ENCODE results near the gene RTTN. TPM values are rescaled to one million over a fixed set of nuclear protein-coding genes. Genes with fewer than 3 reads are reported as not detected.

RTTN gene
- total RNA-seq, 4 donors from 2014 or later: 10.8 to 58.1 (median 22.4) TPM

- intact Hi-C loops (cut with DNase I; ENCODE audit: low total_unique reads): no loop called here
- no peak for DNase-seq
- Histone ChIP-seq H3K4me1 (no peaks in the 10 kb centered on the region), H3K27ac (no peak overlapping the region), H3K36me3 (peaks cover 0 to 6% of the 10 kb centered on the region in 2 donors), H3K4me3 (no peak overlapping the region), H3K9me3 (no peaks in the 10 kb centered on the region), H3K27me3 (no peaks in the 10 kb centered on the region)
- TF ChIP-seq POLR2A (IDR thresholded peaks at IDR 0.05) (no peak), CTCF (IDR thresholded peaks at IDR 0.05) (no peak)
These were observed 72.5 kb downstream of the RTTN start for GRCh38 chr18:70132999-70133398.

- no peaks in the 10 kb centered on the region for H3K4me1 ChIP-seq
- H3K4me3 ChIP-seq: no peak overlapping the region
- no peak for TF ChIP-seq POLR2A (IDR thresholded peaks at IDR 0.05)
- no peak for TF ChIP-seq CTCF (IDR thresholded peaks at IDR 0.05)
- no peaks in the 10 kb centered on the region for H3K9me3 ChIP-seq
- no peaks in the 10 kb centered on the region for H3K36me3 ChIP-seq
- H3K27me3 ChIP-seq: no peaks in the 10 kb centered on the region
- DNase-seq: no peak
- no peak overlapping the region for H3K27ac ChIP-seq
- intact Hi-C loops (cut with DNase I; ENCODE audit: low total_unique reads): no loop called here
These were observed 77.2 kb downstream of the RTTN start for GRCh38 chr18:70128271-70128670.

- intact Hi-C loops (cut with DNase I; ENCODE audit: low total_unique reads): no loop called here
These were observed 78.1 kb downstream of the RTTN start for GRCh38 chr18:70127359-70127758.

GRCh38 chr18:70126832-70127231 is 78.7 kb downstream of the RTTN start:
- Histone ChIP-seq H3K36me3 (no peaks in the 10 kb centered on the region), H3K27me3 (no peaks in the 10 kb centered on the region), H3K4me3 (no peak overlapping the region), H3K4me1 (no peaks in the 10 kb centered on the region), H3K9me3 (no peaks in the 10 kb centered on the region), H3K27ac (no peak overlapping the region)
- no peak for DNase-seq
- intact Hi-C loops (cut with DNase I; ENCODE audit: low total_unique reads): no loop called here
- TF ChIP-seq CTCF (IDR thresholded peaks at IDR 0.05): no peak

More at GRCh38 chr18:70127359-70127758, 78.1 kb downstream of the RTTN start:
- DNase-seq: no peak
- no peak for TF ChIP-seq POLR2A (IDR thresholded peaks at IDR 0.05)
- TF ChIP-seq CTCF (IDR thresholded peaks at IDR 0.05): no peak
- no peak overlapping the region for H3K27ac ChIP-seq
- H3K27me3 ChIP-seq: no peaks in the 10 kb centered on the region
- no peaks in the 10 kb centered on the region for H3K36me3 ChIP-seq
- H3K4me1 ChIP-seq: no peaks in the 10 kb centered on the region
- H3K9me3 ChIP-seq: no peaks in the 10 kb centered on the region
- no peak overlapping the region for H3K4me3 ChIP-seq

- TF ChIP-seq CTCF (IDR thresholded peaks at IDR 0.05): no peak
- TF ChIP-seq POLR2A (IDR thresholded peaks at IDR 0.05): no peak
- Histone ChIP-seq H3K4me1 (no peaks in the 10 kb centered on the region), H3K27ac (no peak overlapping the region), H3K4me3 (no peak overlapping the region), H3K9me3 (no peaks in the 10 kb centered on the region), H3K27me3 (no peaks in the 10 kb centered on the region), H3K36me3 (no peaks in the 10 kb centered on the region)
- DNase-seq: no peak
- intact Hi-C loops (cut with DNase I; ENCODE audit: low total_unique reads): no loop called here
These were observed 81.3 kb downstream of the RTTN start for GRCh38 chr18:70124139-70124538.

Data from uterus (tissue), 4 donors.